Keratinocyte (primary cell): ENCODE results near the gene ACYP1. TPM values are rescaled to one million over a fixed set of nuclear protein-coding genes. Genes with fewer than 3 reads are reported as not detected.

Source experiments
- DNase-seq: peaks from one replicate; pipeline ENCODE4 v3.0.0-alpha.2; 2011; ENCODE audit warnings: low read depth, missing footprints, low spot score
- FAIRE-seq: peaks from 2 replicates; lab custom pipeline; 2011; peaks lifted over from hg19 to GRCh38; lab: Jason Lieb, UNC
- H2AFZ ChIP-seq: 2 replicates; pipeline ENCODE4 v1.6.0; 2012; ENCODE audit warnings: low read length, control low read depth, inconsistent platforms; ENCODE audit not compliant: control insufficient read depth
- H3K27ac ChIP-seq: 2 replicates; pipeline ENCODE4 v1.5.1; 2011; ENCODE audit warnings: low read length; ENCODE audit not compliant: control insufficient read depth, insufficient read depth
- H3K27me3 ChIP-seq: 3 replicates; pipeline ENCODE4 v1.6.0; 2011; ENCODE audit warnings: low read length; ENCODE audit not compliant: control insufficient read depth, insufficient read depth; ENCODE audit errors: extremely low read depth
- H3K36me3 ChIP-seq, 2 experiments: 2 replicates in 1 of 2; 3 replicates in 1 of 2; pipeline ENCODE4 v1.5.1; 2011; ENCODE audit warnings: low read length in 2 of 2, mild to moderate bottlenecking in 1 of 2; ENCODE audit not compliant: control insufficient read depth in 2 of 2, insufficient read depth in 2 of 2; ENCODE audit errors: extremely low read depth in 1 of 2
- H3K4me1 ChIP-seq: 3 replicates; pipeline ENCODE4 v1.5.1; 2011; ENCODE audit warnings: low read length; ENCODE audit not compliant: control insufficient read depth, insufficient read depth; ENCODE audit errors: extremely low read depth
- H3K4me2 ChIP-seq: 3 replicates; pipeline ENCODE4 v1.6.0; 2011; ENCODE audit warnings: low read depth, low read length; ENCODE audit not compliant: control insufficient read depth, insufficient read depth; ENCODE audit errors: extremely low read depth
- H3K4me3 ChIP-seq, 3 experiments: fragments of 200-600 bp in 1 of 3; sonication (generic) in 1 of 3; 2 replicates in 2 of 3; 3 replicates in 1 of 3; pipeline ENCODE4 v1.5.1; 2011 to 2016; ENCODE audit warnings: low read length in 3 of 3, mild to moderate bottlenecking in 3 of 3, control low read depth in 2 of 3, inconsistent platforms in 1 of 3, low read depth in 1 of 3, mixed read lengths in 1 of 3, mixed run types in 1 of 3, moderate library complexity in 1 of 3; ENCODE audit not compliant: control insufficient read depth in 2 of 3, insufficient read depth in 2 of 3; ENCODE audit errors: extremely low read depth in 1 of 3
- H3K79me2 ChIP-seq: 2 replicates; pipeline ENCODE4 v1.6.0; 2012; ENCODE audit warnings: low read length; ENCODE audit not compliant: control insufficient read depth, insufficient read depth
- H3K9ac ChIP-seq: 3 replicates; pipeline ENCODE4 v1.6.0; 2011; ENCODE audit warnings: low read length; ENCODE audit not compliant: control insufficient read depth, insufficient read depth; ENCODE audit errors: extremely low read depth
- H3K9me1 ChIP-seq: 3 replicates; pipeline ENCODE4 v1.6.0; 2011; ENCODE audit warnings: low read length; ENCODE audit not compliant: control insufficient read depth, insufficient read depth; ENCODE audit errors: extremely low read depth
- H3K9me3 ChIP-seq: 2 replicates; pipeline ENCODE4 v1.5.1; 2012; ENCODE audit warnings: low read depth, low read length; ENCODE audit not compliant: control insufficient read depth
- H4K20me1 ChIP-seq: 3 replicates; pipeline ENCODE4 v1.6.0; 2011; ENCODE audit warnings: low read length; ENCODE audit not compliant: control insufficient read depth, insufficient read depth; ENCODE audit errors: extremely low read depth
- CTCF ChIP-seq, 3 experiments: IDR thresholded peaks in 1 of 3; conservative IDR thresholded peaks in 1 of 3; optimal IDR thresholded peaks in 1 of 3; 2 replicates in 2 of 3; 3 replicates in 1 of 3; pipeline versions ENCODE3 to v1.5.1; 2011; ENCODE audit warnings: low read length in 3 of 3, mild to moderate bottlenecking in 3 of 3, moderate library complexity in 2 of 3, control low read depth in 1 of 3, inconsistent platforms in 1 of 3; ENCODE audit not compliant: insufficient read depth in 2 of 3; ENCODE audit errors: extremely low read depth in 1 of 3
- EZH2 ChIP-seq: IDR thresholded peaks from one replicate; pipeline ENCODE4 v1.6.1; 2012; ENCODE audit warnings: inconsistent platforms, mild to moderate bottlenecking, low read length, moderate library complexity
- dilution Hi-C: fragments of 300-500 bp; cut with MboI; formaldehyde crosslinking; loops from one replicate; pipeline ENCODE4 v1.7.0; 2020; ENCODE audit warnings: low sequenced_read_pairs; ENCODE audit not compliant: extremely low pct_ligation_motif_present
- polyA plus RNA-seq, 5 experiments: library from polyadenylated mRNA; depleted of rRNA in 3 of 5; stranded (reverse) in 3 of 5; stranded (forward) in 1 of 5; unstranded in 1 of 5; fragments of >200 nt; gene quantifications; 1 replicate in 1 of 5; 2 replicates in 3 of 5; 3 replicates in 1 of 5; pipeline versions ENCODE4 v1.2.1 to v1.2.3, GENCODE V29; 2011 to 2012; ENCODE audit warnings: missing spikeins in 2 of 5, low read depth in 1 of 5, low replicate concordance in 1 of 5

Gene ACYP1
- polyA plus RNA-seq, 1 donor (not counting 4 experiments of a cell fraction or from before 2014, with no cell fraction given): 32.9 TPM

DNA sequence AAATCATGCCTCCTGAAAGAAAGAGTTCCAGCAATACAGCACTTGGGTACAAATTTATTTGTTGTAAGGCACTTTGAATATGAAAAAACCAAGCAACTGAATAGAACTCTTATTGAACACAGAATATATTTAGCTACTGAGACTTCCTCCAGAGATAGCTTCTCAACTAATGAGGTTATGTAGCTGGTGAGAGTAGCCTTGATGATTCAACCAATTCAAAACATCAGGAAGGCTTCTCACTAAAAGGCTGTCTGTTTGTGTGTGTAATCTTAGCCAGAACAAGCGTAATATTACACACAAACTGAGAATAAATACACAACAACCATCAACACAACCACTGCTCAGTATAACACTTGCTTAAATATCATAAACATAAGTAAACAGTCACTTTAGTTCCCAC is 40.7 kb downstream of the ACYP1 start:
- Histone ChIP-seq H3K27ac (no peak overlapping the region), H3K4me3 (no peak overlapping the region), H3K4me1 (no peaks in the 10 kb centered on the region), H2AFZ (no peak overlapping the region), H3K36me3 (peaks cover 16 to 17% of the 10 kb centered on the region in 2 experiments), H3K79me2 (no peaks in the 10 kb centered on the region), H4K20me1 (no peaks in the 10 kb centered on the region), H3K9me1 (no peaks in the 10 kb centered on the region), H3K9ac (no peak overlapping the region), H3K4me2 (no peak overlapping the region), H3K9me3 (no peaks in the 10 kb centered on the region), H3K27me3 (no peaks in the 10 kb centered on the region)
- no peak for DNase-seq
- FAIRE-seq: no peak
- dilution Hi-C loops: no loop called here
- TF ChIP-seq CTCF (optimal IDR thresholded peaks at IDR 0.05 in 1 of 3, IDR thresholded peaks at IDR 0.05 in 1 of 3, conservative IDR thresholded peaks at IDR 0.05 in 1 of 3; ENCODE audit: extremely low read depth in 1 of 3, insufficient read depth in 2 of 3, low read length in 3 of 3) (no peak), EZH2 (no peak)

DNA sequence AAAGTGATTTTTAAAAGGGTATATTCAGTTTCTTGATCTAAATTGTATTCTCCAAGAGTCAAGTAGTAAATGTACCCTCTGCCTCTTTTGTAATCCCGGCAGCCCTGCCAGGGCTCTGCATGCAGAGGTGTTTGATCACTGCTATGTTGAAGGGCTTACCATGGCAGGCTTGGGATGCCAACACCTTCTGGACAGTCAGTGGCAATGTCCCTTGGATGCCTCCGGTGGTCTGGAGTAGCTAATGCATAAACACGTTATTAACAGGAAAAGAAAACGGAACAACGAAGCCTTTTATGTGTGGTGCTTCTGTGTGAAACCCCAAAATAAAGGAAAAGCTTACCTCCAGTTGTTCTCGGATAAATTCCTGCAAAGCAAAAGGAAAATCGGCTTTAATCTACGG is 41.2 kb downstream of the ACYP1 start:
- DNase-seq (no peak), FAIRE-seq (no peak)
- Histone ChIP-seq H3K79me2 (no peaks in the 10 kb centered on the region), H3K27ac (no peak overlapping the region), H3K4me3 (no peak overlapping the region), H4K20me1 (no peaks in the 10 kb centered on the region), H3K9ac (no peak overlapping the region), H2AFZ (no peak overlapping the region), H3K4me2 (no peak overlapping the region), H3K9me1 (no peaks in the 10 kb centered on the region), H3K36me3 (peaks cover 17 to 18% of the 10 kb centered on the region in 2 experiments), H3K27me3 (no peaks in the 10 kb centered on the region), H3K4me1 (no peaks in the 10 kb centered on the region), H3K9me3 (no peaks in the 10 kb centered on the region)
- dilution Hi-C loops: no loop called here
- TF ChIP-seq EZH2: no peak
- TF ChIP-seq CTCF (optimal IDR thresholded peaks at IDR 0.05 in 1 of 3, IDR thresholded peaks at IDR 0.05 in 1 of 3, conservative IDR thresholded peaks at IDR 0.05 in 1 of 3; ENCODE audit: extremely low read depth in 1 of 3, insufficient read depth in 2 of 3, low read length in 3 of 3): peak; percentile 42 to 60 (median 53)
